GM12878 (cell line): ENCODE data around the gene NTM. TPM values are rescaled to one million over a fixed set of nuclear protein-coding genes. Genes with fewer than 3 reads are reported as not detected.

ENCODE experiments used
- ATF3 ChIP-seq: IDR thresholded peaks from 2 replicates; pipeline ENCODE4 v1.6.1; 2011; ENCODE audit warnings: low read depth, mild to moderate bottlenecking, low read length, moderate library complexity, borderline replicate concordance; ENCODE audit errors: extremely low read depth
- BCL3 ChIP-seq: IDR thresholded peaks from 2 replicates; pipeline ENCODE4 v1.6.1; 2011; ENCODE audit warnings: borderline replicate concordance, low read depth, mild to moderate bottlenecking, moderate library complexity, low read length; ENCODE audit not compliant: insufficient read depth, poor library complexity, severe bottlenecking
- CBX5 ChIP-seq: sonication (generic); IDR thresholded peaks from 2 replicates; pipeline ENCODE4 v1.6.1; 2016; ENCODE audit warnings: low read depth, moderate library complexity, mild to moderate bottlenecking, inconsistent platforms
- CTCF ChIP-seq, 3 experiments: IDR thresholded peaks in 2 of 3; conservative IDR thresholded peaks in 1 of 3; 2 replicates each; pipeline ENCODE4 v1.5.1; 2011; ENCODE audit warnings: low read depth in 3 of 3, low read length in 3 of 3, mild to moderate bottlenecking in 3 of 3, control low read depth in 2 of 3, moderate library complexity in 2 of 3, inconsistent platforms in 1 of 3, mixed read lengths in 1 of 3; ENCODE audit not compliant: control insufficient read depth in 2 of 3, insufficient read depth in 1 of 3; ENCODE audit errors: extremely low read depth in 1 of 3
- FOS ChIP-seq: IDR thresholded peaks from 3 replicates; pipeline ENCODE4 v1.6.1; 2011; ENCODE audit warnings: borderline replicate concordance; ENCODE audit not compliant: insufficient read length; ENCODE audit errors: extremely low read depth
- HSF1 ChIP-seq: fragments of 150-350 bp; IDR thresholded peaks from 2 replicates; pipeline ENCODE4 v1.6.1; 2014; ENCODE audit warnings: mild to moderate bottlenecking, low read depth, low read length
- IKZF2 ChIP-seq, 2 experiments: fragments of 450-650 bp; IDR thresholded peaks; 2 replicates each; pipeline ENCODE4 v1.6.1; 2017; ENCODE audit warnings: mild to moderate bottlenecking in 2 of 2, moderate library complexity in 2 of 2
- MEF2A ChIP-seq: IDR thresholded peaks from 2 replicates; pipeline ENCODE4 v1.6.1; 2011; ENCODE audit warnings: low read depth, mild to moderate bottlenecking, low read length, moderate library complexity; ENCODE audit not compliant: insufficient read depth
- NFYA ChIP-seq: IDR thresholded peaks from 2 replicates; pipeline ENCODE4 v1.6.1; 2011; ENCODE audit warnings: low read depth, mild to moderate bottlenecking, low read length, improper control_type of control experiment, borderline replicate concordance
- POLR2A ChIP-seq: IDR thresholded peaks from 2 replicates; pipeline ENCODE4 v1.6.1; 2011; ENCODE audit warnings: low read depth, mild to moderate bottlenecking, low read length
- SREBF1 ChIP-seq: IDR thresholded peaks from 2 replicates; pipeline ENCODE4 v1.6.1; 2012; ENCODE audit warnings: mild to moderate bottlenecking, low read length
- SUZ12 ChIP-seq: fragments of 200-600 bp; sonication (generic); IDR thresholded peaks from one replicate; pipeline ENCODE4 v1.6.1; 2018; ENCODE audit warnings: antibody characterized with exemption, mild to moderate bottlenecking; ENCODE audit not compliant: unreplicated experiment
- ZNF24 ChIP-seq: fragments of 450-650 bp; IDR thresholded peaks from 2 replicates; pipeline ENCODE4 v1.6.1; 2017; ENCODE audit warnings: antibody characterized with exemption, mild to moderate bottlenecking
- polyA plus RNA-seq, 11 experiments: library from polyadenylated mRNA; depleted of rRNA in 4 of 11; unstranded in 6 of 11; stranded (reverse) in 5 of 11; fragments of >200 nt; fragmentation: Nextera tagmentation in 4 of 11; fragmentation: Illumina TruSeq in 1 of 11; extraction: Ambion mirVana in 4 of 11; extraction: Trizol in 1 of 11; gene quantifications; 1 replicate in 1 of 11; 2 replicates in 10 of 11; pipeline versions ENCODE4 v1.2.1 to v1.2.3, GENCODE V29; 2011 to 2016; ENCODE audit warnings: inconsistent platforms in 2 of 11, missing spikeins in 2 of 11, low read depth in 1 of 11
- total RNA-seq, 4 experiments: library from RNA; depleted of rRNA in 3 of 4; stranded (reverse); fragments of >200 nt in 3 of 4; fragmentation: Illumina TruSeq in 1 of 4; extraction: Trizol in 1 of 4; gene quantifications; 2 replicates each; pipeline versions ENCODE4 v1.2.1 to v1.2.3, GENCODE V29; 2013 to 2021

NTM gene
- total and polyA plus RNA-seq, 10 of the 15 experiments (the other 5 are each of a cell fraction or from before 2014, with no cell fraction given), result not detected

GRCh38 chr11:131579932-131580387 is 209.5 kb downstream of the NTM start (continued):
- no peak for TF ChIP-seq IKZF2 (IDR thresholded peaks at IDR 0.05)
- no peak for TF ChIP-seq NFYA
- TF ChIP-seq POLR2A, result no peak
- no peak for TF ChIP-seq FOS
- TF ChIP-seq CTCF (IDR thresholded peaks at IDR 0.05 in 2 of 3, conservative IDR thresholded peaks at IDR 0.05 in 1 of 3; ENCODE audit: control insufficient read depth in 2 of 3, extremely low read depth in 1 of 3, insufficient read depth in 1 of 3, low read depth in 3 of 3, low read length in 3 of 3), result peak; percentile 53 to 62 (median 56)
- TF ChIP-seq SUZ12, result no peak
- no peak for TF ChIP-seq BCL3
- TF ChIP-seq MEF2A, result no peak
- TF ChIP-seq HSF1, result no peak
- TF ChIP-seq SREBF1, result no peak
- no peak for TF ChIP-seq CBX5
- TF ChIP-seq ZNF24, result no peak
- no peak for TF ChIP-seq ATF3
